GM21723 (cell line): ENCODE data around the gene OPHN1.

Experiments
- ATAC-seq: cut with Tn5 transposase; IDR thresholded peaks from one replicate; pipeline ENCODE4 v1.9.1; 2021; ENCODE audit warnings: mild to moderate bottlenecking, moderate library complexity; ENCODE audit not compliant: unreplicated experiment

The OPHN1 gene

DNA sequence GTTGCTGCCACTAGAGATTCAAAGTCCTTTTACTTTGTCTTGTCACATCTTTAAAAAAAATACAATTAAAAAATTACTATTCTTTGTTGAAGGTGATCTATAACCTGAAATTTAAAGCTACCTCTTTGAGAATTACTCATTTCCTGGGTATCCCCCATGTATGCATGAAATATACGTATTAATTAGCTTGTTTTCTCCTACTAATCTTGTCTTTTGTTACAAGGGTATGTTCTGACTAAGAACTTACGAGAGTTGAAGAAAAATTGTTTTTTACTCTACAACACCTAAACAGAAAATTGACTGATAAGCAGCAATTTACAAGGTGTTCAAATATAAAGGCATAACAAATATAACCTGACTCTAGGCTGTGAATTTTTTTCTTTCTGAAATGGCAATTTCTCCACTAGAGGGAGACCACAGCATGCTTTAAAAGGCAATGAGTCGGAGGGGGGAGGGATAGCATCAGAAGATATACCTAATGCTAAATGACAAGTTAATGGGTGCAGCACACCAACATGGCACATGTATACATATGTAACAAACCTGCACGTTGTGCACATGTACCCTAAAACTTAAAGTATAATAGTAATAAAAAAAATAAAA lies 249.6 kb downstream of the OPHN1 start:
- ATAC-seq, result no peak

DNA sequence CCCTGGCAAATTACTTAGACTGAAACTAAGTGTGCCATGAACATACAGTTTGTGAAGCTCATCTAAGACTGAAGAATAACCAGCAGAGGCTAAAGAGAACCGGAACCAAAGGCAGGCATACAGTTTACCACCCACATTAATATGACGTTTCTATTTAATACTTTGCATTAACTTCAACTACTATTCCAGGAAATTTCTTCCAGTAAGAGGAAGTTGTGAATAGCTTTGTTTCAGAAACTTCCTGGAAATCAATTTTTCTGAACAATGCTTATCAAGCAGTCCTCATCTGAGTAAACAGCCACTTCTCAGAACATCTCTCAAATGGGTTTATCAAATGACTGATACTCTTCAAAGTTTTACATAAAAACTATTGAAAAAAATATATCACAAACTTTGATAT lies 252.7 kb downstream of the OPHN1 start:
- ATAC-seq, result no peak

GRCh38 chrX:68179355-68179754 lies 253.9 kb downstream of the OPHN1 start:
- no peak for ATAC-seq

DNA sequence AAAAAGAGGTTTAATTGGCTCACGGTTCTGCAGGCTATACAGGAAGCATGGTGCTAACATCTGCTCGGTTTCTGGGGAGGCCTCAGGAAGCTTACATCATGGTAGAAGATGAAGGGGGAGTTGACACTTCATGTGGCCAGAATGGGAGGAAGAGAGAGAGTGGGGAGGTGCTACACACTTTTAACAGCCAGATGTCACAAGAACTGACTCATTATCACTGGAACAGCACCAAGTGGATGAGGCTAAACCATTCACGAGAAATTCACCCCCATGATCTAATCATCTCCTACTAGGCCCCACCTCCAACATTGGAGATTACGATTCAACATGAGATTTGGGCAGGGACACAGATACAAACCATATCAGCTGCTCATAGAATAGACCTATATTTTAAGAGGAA lies 255.8 kb downstream of the OPHN1 start:
- no peak for ATAC-seq

GRCh38 chrX:68175562-68175961 lies 257.7 kb downstream of the OPHN1 start:
- no peak for ATAC-seq

GRCh38 chrX:68163441-68163840 lies 269.9 kb downstream of the OPHN1 start:
- no peak for ATAC-seq

GRCh38 chrX:68147848-68148247 lies 285.4 kb downstream of the OPHN1 start:
- no peak for ATAC-seq

DNA sequence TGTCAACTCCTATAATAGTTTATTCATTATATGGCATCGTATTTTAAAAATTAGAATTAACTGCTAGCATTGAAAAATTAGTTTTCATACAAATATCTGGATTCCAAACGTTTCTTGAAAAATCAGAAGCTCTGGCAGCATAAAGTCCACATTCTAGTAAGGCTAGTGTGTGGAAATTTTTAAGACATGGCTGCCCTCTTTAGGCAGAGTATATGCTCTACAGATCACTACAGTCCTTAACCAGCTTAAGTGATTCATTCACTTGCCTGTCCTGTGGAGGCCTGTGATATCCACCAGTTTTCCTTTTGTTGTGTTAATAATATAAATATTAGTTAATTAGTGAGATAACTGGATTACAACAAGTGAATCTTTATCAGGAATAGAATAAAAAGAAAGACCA lies 287.2 kb downstream of the OPHN1 start:
- ATAC-seq, result no peak

DNA sequence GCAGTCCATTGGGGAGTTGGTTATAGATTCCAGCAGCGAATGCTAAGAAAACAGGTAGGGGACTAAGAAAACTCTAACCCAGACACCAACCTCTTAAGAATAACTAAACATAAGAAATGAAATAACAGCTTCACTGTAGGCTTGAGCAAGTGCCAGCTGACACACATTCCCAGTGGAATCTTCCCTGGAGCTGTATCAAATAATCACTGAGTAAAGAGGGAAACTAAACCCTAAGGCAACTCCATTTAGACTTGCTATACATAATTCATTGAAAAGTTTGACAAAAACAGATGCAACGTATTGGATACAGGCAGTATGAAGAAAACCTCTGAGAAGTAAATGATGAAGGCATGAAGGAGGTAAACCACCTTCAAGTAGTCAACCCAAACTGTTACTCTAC lies 293.5 kb downstream of the OPHN1 start:
- ATAC-seq, result no peak

- no peak for ATAC-seq
These were observed 300.1 kb downstream of the OPHN1 start for GRCh38 chrX:68133181-68133580.

- no peak for ATAC-seq
These were observed 300.5 kb downstream of the OPHN1 start for GRCh38 chrX:68132749-68133148.

GRCh38 chrX:68121835-68122234 lies 311.5 kb downstream of the OPHN1 start:
- no peak for ATAC-seq

GRCh38 chrX:68121371-68121770 lies 311.9 kb downstream of the OPHN1 start:
- no peak for ATAC-seq

- no peak for ATAC-seq
These were observed 317.9 kb downstream of the OPHN1 start for GRCh38 chrX:68115371-68115770.

DNA sequence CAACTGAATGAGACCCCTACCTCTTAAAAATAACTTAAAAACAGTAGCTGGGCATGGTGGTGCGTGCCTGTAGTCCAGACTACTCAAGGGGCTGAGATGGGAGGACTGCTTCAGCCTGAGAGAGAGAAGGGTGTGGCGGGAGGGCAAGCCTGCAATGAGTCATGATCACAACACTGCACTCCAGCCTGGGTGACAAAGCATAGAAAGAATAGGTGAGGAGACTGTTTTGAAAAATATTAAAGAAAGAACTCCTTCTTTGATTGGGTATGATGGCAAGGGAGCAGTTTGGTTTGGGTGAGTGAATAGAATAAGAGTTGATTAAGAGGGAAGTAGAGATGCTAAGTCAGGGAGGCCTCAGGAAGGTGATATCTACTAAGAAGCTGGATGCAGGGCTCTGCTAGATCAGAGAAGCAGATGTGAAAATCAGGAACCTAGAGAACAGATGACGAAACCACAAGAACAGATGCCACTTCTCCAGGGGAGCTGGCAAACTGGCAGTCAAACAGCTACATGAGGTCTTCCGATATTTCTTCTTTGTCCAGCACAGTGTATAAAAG lies 318.6 kb downstream of the OPHN1 start:
- no peak for ATAC-seq

GRCh38 chrX:68113837-68114572 lies 319.3 kb downstream of the OPHN1 start:
- no peak for ATAC-seq

- ATAC-seq, result no peak
These were observed 321.0 kb downstream of the OPHN1 start for GRCh38 chrX:68112321-68112720.

DNA sequence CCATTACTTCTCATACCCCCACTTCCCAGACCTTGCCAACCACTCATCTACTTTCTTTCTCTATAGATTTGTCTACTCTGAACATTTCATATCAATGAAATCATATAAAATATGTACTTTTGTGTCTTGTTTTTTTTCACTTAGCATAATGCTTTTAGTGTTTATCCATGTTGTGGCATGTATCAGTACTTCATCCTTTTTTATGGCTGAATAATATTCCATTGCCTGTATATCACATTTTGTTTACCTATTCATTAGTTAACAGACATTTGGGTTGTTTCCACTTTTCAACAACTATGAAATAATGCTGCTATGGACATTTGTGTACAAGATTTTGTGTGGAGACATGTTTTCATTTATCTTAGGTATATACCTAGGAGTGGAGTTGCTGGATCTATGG lies 324.1 kb downstream of the OPHN1 start:
- no peak for ATAC-seq

DNA sequence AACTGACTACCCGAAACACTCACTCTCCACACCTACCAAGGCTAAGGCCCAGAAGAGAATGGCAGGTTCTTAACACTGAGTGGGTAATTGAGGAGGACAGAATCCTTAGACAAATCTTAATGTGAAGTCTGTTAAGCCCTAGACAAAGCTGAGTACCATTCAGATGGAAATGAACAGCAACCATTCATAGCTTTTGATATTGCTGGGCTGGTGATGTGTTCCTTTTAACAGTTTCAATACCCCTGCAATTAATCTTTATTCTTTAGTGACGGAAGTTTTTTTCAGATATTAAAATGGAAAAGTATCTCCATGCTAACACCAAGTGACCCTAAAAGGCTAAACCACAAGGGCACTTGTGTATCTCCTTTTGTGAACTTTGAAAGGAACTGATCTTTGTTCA lies 334.9 kb downstream of the OPHN1 start:
- no peak for ATAC-seq

DNA sequence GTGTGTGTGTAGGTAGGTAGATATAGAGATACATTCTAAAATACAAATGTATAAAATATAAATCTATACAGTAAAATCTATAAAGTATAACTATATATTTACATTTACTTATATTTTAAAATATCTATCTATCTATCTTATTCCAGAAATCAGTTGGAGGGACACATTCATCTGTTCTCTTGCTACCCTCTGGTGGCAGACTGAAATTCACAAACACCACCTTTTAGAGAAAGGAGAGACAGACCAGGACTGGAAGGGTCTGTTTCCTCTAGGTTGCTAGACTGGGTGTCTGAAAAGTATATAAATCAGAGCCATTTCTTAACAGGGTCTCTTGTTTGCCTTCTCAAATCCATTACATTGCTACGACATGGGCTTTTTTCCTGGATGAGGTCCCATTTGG lies 343.0 kb downstream of the OPHN1 start:
- no peak for ATAC-seq

DNA sequence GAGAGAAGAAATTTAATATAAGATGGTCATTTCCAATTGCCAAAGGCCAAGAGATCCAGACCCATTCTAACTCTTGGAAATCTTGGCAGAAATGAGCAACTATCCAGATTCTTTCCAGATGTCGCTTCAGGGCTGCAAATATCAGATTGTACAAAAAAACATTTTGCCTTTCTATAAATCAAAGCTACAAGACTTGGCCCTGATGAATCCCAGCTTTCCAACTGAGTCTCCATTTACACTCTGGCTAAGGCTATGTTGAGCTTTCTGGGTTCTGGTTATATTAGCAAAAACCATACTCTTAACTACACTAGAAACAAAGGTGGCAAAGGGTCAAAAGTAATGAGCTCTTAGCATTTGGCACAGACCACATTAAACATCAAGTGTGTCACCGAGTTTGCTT lies 345.8 kb downstream of the OPHN1 start:
- ATAC-seq, result no peak

DNA sequence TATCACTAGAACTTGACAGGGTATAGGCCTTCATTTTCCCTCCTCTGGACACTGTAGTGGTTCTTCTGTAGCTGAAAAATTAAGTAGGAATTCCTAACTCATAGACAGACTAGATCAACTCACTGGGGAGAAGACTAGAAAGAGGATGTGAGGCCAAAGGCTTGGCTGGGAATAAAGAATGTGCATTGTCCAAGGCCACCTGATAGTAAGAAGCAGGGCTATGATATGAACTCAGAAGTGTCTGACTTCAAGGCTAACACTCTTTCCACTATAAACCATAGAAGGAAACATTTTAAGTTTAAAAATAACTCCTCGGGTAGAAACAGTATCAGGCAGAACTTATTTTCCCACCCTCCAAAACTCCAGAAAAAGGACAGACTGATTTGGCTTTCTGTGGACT lies 346.6 kb downstream of the OPHN1 start:
- ATAC-seq, result no peak

DNA sequence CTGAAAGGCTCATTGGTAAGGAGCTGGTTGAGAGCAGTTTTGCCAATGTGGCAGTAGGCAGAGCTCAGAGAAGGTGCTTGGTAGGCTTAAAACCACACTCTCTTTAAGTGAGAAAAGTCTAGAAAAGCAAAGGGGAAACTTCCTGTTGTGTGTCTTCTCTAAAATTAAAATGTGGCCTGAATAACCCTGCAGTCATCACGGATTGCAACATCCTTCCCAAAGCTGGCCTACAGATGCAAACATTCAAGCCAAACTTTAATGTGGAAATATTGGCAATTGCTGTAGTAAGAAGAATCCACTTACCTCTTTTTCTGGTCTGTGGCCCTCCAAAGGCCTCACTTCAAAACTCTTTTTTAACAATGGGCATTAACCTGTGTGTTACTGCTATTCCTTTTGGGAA lies 348.5 kb downstream of the OPHN1 start:
- no peak for ATAC-seq
